ENCODE measurements around the gene ARID5A. TPM values are rescaled to one million over a fixed set of nuclear protein-coding genes. Genes with fewer than 3 reads are reported as not detected.

ARID5A gene
- total and polyA plus RNA-seq, 2 of the 13 experiments (the other 11 are each of a cell fraction or from before 2014, with no cell fraction given) = 6.0 to 9.5 TPM

DNA sequence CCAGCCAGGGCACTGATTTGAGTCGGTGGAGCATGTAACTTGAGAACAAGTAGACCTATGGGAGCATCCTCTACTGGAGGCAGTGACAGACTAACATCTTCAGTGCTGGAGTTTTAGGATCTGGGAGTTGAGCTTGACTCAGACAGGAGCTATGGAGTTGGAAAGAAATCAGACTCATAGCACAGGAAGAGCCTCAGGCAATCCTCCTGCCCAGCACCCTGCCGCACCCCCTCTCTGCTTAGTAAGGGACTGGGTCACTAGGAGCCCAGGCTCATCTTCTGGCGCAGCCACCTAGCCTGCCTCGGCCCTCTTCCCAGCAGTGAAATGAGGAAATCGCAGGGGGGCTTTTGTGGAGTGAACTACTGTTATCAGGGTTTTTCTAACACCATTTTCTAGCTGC, 3.6 kb downstream of the ARID5A start:
- POLR2A ChIA-PET = no interaction called here
- TF ChIP-seq, protein P1, sequence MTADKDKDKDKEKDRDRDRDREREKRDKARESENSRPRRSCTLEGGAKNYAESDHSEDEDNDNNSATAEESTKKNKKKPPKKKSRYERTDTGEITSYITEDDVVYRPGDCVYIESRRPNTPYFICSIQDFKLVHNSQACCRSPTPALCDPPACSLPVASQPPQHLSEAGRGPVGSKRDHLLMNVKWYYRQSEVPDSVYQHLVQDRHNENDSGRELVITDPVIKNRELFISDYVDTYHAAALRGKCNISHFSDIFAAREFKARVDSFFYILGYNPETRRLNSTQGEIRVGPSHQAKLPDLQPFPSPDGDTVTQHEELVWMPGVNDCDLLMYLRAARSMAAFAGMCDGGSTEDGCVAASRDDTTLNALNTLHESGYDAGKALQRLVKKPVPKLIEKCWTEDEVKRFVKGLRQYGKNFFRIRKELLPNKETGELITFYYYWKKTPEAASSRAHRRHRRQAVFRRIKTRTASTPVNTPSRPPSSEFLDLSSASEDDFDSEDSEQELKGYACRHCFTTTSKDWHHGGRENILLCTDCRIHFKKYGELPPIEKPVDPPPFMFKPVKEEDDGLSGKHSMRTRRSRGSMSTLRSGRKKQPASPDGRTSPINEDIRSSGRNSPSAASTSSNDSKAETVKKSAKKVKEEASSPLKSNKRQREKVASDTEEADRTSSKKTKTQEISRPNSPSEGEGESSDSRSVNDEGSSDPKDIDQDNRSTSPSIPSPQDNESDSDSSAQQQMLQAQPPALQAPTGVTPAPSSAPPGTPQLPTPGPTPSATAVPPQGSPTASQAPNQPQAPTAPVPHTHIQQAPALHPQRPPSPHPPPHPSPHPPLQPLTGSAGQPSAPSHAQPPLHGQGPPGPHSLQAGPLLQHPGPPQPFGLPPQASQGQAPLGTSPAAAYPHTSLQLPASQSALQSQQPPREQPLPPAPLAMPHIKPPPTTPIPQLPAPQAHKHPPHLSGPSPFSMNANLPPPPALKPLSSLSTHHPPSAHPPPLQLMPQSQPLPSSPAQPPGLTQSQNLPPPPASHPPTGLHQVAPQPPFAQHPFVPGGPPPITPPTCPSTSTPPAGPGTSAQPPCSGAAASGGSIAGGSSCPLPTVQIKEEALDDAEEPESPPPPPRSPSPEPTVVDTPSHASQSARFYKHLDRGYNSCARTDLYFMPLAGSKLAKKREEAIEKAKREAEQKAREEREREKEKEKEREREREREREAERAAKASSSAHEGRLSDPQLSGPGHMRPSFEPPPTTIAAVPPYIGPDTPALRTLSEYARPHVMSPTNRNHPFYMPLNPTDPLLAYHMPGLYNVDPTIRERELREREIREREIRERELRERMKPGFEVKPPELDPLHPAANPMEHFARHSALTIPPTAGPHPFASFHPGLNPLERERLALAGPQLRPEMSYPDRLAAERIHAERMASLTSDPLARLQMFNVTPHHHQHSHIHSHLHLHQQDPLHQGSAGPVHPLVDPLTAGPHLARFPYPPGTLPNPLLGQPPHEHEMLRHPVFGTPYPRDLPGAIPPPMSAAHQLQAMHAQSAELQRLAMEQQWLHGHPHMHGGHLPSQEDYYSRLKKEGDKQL (CRISPR knock-in tag; IDR thresholded peaks at IDR 0.05; ENCODE audit: low read depth) = no peak
- TF ChIP-seq ZFP82 (CRISPR knock-in tag; IDR thresholded peaks at IDR 0.05; ENCODE audit: borderline replicate concordance) = no peak
- TF ChIP-seq FOSL1 (CRISPR knock-in tag; IDR thresholded peaks at IDR 0.05; ENCODE audit: borderline replicate concordance) = no peak
- TF ChIP-seq IRF2 (CRISPR knock-in tag; IDR thresholded peaks at IDR 0.05) = no peak
- TF ChIP-seq PAWR (CRISPR knock-in tag; IDR thresholded peaks at IDR 0.05; ENCODE audit: borderline replicate concordance) = no peak
- TF ChIP-seq, protein P2, sequence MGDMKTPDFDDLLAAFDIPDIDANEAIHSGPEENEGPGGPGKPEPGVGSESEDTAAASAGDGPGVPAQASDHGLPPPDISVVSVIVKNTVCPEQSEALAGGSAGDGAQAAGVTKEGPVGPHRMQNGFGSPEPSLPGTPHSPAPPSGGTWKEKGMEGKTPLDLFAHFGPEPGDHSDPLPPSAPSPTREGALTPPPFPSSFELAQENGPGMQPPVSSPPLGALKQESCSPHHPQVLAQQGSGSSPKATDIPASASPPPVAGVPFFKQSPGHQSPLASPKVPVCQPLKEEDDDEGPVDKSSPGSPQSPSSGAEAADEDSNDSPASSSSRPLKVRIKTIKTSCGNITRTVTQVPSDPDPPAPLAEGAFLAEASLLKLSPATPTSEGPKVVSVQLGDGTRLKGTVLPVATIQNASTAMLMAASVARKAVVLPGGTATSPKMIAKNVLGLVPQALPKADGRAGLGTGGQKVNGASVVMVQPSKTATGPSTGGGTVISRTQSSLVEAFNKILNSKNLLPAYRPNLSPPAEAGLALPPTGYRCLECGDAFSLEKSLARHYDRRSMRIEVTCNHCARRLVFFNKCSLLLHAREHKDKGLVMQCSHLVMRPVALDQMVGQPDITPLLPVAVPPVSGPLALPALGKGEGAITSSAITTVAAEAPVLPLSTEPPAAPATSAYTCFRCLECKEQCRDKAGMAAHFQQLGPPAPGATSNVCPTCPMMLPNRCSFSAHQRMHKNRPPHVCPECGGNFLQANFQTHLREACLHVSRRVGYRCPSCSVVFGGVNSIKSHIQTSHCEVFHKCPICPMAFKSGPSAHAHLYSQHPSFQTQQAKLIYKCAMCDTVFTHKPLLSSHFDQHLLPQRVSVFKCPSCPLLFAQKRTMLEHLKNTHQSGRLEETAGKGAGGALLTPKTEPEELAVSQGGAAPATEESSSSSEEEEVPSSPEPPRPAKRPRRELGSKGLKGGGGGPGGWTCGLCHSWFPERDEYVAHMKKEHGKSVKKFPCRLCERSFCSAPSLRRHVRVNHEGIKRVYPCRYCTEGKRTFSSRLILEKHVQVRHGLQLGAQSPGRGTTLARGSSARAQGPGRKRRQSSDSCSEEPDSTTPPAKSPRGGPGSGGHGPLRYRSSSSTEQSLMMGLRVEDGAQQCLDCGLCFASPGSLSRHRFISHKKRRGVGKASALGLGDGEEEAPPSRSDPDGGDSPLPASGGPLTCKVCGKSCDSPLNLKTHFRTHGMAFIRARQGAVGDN (CRISPR knock-in tag; IDR thresholded peaks at IDR 0.05) = no peak
- no peak for TF ChIP-seq ZNF136 (CRISPR knock-in tag; IDR thresholded peaks at IDR 0.05; ENCODE audit: low read depth)
- TF ChIP-seq, protein P3, sequence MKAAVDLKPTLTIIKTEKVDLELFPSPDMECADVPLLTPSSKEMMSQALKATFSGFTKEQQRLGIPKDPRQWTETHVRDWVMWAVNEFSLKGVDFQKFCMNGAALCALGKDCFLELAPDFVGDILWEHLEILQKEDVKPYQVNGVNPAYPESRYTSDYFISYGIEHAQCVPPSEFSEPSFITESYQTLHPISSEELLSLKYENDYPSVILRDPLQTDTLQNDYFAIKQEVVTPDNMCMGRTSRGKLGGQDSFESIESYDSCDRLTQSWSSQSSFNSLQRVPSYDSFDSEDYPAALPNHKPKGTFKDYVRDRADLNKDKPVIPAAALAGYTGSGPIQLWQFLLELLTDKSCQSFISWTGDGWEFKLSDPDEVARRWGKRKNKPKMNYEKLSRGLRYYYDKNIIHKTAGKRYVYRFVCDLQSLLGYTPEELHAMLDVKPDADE (CRISPR knock-in tag; IDR thresholded peaks at IDR 0.05) = no peak
- no peak for TF ChIP-seq ZNF260 (CRISPR knock-in tag; IDR thresholded peaks at IDR 0.05; ENCODE audit: borderline replicate concordance, low read depth)

More for the DNA sequence above, 3.6 kb downstream of the ARID5A start:
- H3K36me3 ChIP-seq (replicated peaks in 1 of 2; ENCODE audit: control insufficient read depth in 1 of 2, insufficient read depth in 2 of 2, low read length in 2 of 2) = no peaks in the 10 kb centered on the region
- no peak overlapping the region for H3K4me3 ChIP-seq (replicated peaks in 1 of 3; ENCODE audit: insufficient read depth in 1 of 3, low read depth in 2 of 3, low read length in 3 of 3)
- intact Hi-C loops (cut with micrococcal nuclease; ENCODE audit: unreplicated experiment) (no loop called here), in situ Hi-C loops (cut with HindIII; ENCODE audit: extremely low pct_ligation_motif_present, low pct_unique_long_range_greater_than_20kb) (no loop called here)
- no peak overlapping the region for H3K9ac ChIP-seq (ENCODE audit: insufficient read depth, low read depth, low read length)
- DNase-seq (ENCODE audit: low spot score) (no peak), FAIRE-seq (no peak), ATAC-seq (no peak)
- H3K9me3 ChIP-seq (ENCODE audit: low read length) = no peaks in the 10 kb centered on the region
- no peaks in the 10 kb centered on the region; the same call in 1 of the 2 replicates for H4K20me1 ChIP-seq (ENCODE audit: insufficient read depth, low read length)
- H2AFZ ChIP-seq (ENCODE audit: low read length) = no peak overlapping the region
- BruUV-seq (replicated peaks) = no TSS peak
- no peak overlapping the region for H3K27ac ChIP-seq (ENCODE audit: extremely low read length, insufficient read depth, low read length)
- H3K79me2 ChIP-seq (ENCODE audit: insufficient read depth, low read length) = no peaks in the 10 kb centered on the region
- CTCF ChIA-PET (ENCODE audit: low intra/inter-chr PET ratio, low total read pairs) = no interaction called here
- H3K27me3 ChIP-seq (ENCODE audit: control insufficient read depth in 1 of 2, insufficient read depth in 2 of 2, low read length in 2 of 2) = peaks cover 0 to 8% of the 10 kb centered on the region in 2 experiments; a peak in 3 of 5 replicates
- H3K4me2 ChIP-seq (ENCODE audit: low read depth, low read length) = no peak overlapping the region
- WGBS (ENCODE audit: low lambda C conversion rate) = 88% methylated on average over 5 of the region's 5 CpGs
- peaks cover 30% of the 10 kb centered on the region for H3K4me1 ChIP-seq (ENCODE audit: insufficient read depth, low read length)
